ENCODE results near the gene TFDP1. TPM values are rescaled to one million over a fixed set of nuclear protein-coding genes. Genes with fewer than 3 reads are reported as not detected.

TFDP1 gene
- total and polyA plus RNA-seq, 8 donors, result 10.3 to 24.7 (median 17.9) TPM

- Histone ChIP-seq H3K36me3 (no peaks in the 10 kb centered on the region), H3K9me3 (no peaks in the 10 kb centered on the region), H3K27ac (no peak overlapping the region), H3K4me3 (no peak overlapping the region), H3K4me1 (no peaks in the 10 kb centered on the region), H3K27me3 (no peaks in the 10 kb centered on the region)
- intact Hi-C loops (cut with DNase I), result no loop called here
- FAIRE-seq, result no peak
- peak in 1 of 6 donors; percentile 2 for DNase-seq
- 94 to 95% methylated on average over 8 of the region's 8 CpGs for WGBS, 2 donors
- ATAC-seq, result no peak
- no peak for TF ChIP-seq CTCF (IDR thresholded peaks at IDR 0.05)
Measured at GRCh38 chr13:113595131-113595530, 10.6 kb downstream of the TFDP1 start.

GRCh38 chr13:113596321-113597200 lies 12.0 kb downstream of the TFDP1 start:
- Histone ChIP-seq H3K9me3 (no peaks in the 10 kb centered on the region), H3K27ac (no peak overlapping the region), H3K36me3 (no peaks in the 10 kb centered on the region), H3K4me1 (no peaks in the 10 kb centered on the region), H3K27me3 (no peaks in the 10 kb centered on the region), H3K4me3 (no peak overlapping the region)
- intact Hi-C loops (cut with DNase I), result no loop called here
- peak in 2 of 6 donors; percentile 40 to 47 for DNase-seq
- no peak for ATAC-seq
- TF ChIP-seq CTCF (IDR thresholded peaks at IDR 0.05), result no peak
- 94 to 95% methylated on average over 27 of the region's 27 CpGs for WGBS, 2 donors
- FAIRE-seq, result no peak

GRCh38 chr13:113597391-113598080 lies 13.0 kb downstream of the TFDP1 start:
- no peaks in the 10 kb centered on the region for H3K36me3 ChIP-seq
- intact Hi-C loops (cut with DNase I), result no loop called here
- DNase-seq, result peak in 2 of 6 donors; percentile 36 to 42

GRCh38 chr13:113598081-113598410 lies 13.5 kb downstream of the TFDP1 start:
- DNase-seq (no peak), FAIRE-seq (no peak)

More at GRCh38 chr13:113597391-113598080, 13.0 kb downstream of the TFDP1 start:
- 92 to 94% methylated on average over 21 to 24 of the region's 24 CpGs for WGBS, 2 donors
- Histone ChIP-seq H3K27me3 (no peaks in the 10 kb centered on the region), H3K9me3 (no peaks in the 10 kb centered on the region), H3K27ac (no peak overlapping the region), H3K4me1 (no peaks in the 10 kb centered on the region), H3K4me3 (no peak overlapping the region)
- TF ChIP-seq CTCF (IDR thresholded peaks at IDR 0.05), result no peak
- ATAC-seq, result no peak
- FAIRE-seq, result no peak

More at GRCh38 chr13:113598081-113598410, 13.5 kb downstream of the TFDP1 start:
- Histone ChIP-seq H3K27ac (no peak overlapping the region), H3K4me3 (no peak overlapping the region), H3K9me3 (no peaks in the 10 kb centered on the region), H3K36me3 (no peaks in the 10 kb centered on the region), H3K4me1 (no peaks in the 10 kb centered on the region), H3K27me3 (no peaks in the 10 kb centered on the region)
- 82 to 92% methylated on average over 5 of the region's 5 CpGs for WGBS, 2 donors
- no peak for ATAC-seq
- intact Hi-C loops (cut with DNase I), result no loop called here
- TF ChIP-seq CTCF (IDR thresholded peaks at IDR 0.05), result no peak
